ENCODE results near the gene RCE1.
A peak's percentile ranks its signal among the peaks of the same experiment; 100 is the strongest.

Gene RCE1

GRCh38 chr11:66879000-66879399 is 35.8 kb downstream of the RCE1 start:
- no peak for TF ChIP-seq CTCF (IDR thresholded peaks at IDR 0.05)

GRCh38 chr11:66879583-66879982 is 36.3 kb downstream of the RCE1 start:
- TF ChIP-seq CTCF (IDR thresholded peaks at IDR 0.05) = no peak

GRCh38 chr11:66879999-66880398 is 36.8 kb downstream of the RCE1 start:
- TF ChIP-seq CTCF (IDR thresholded peaks at IDR 0.05) = no peak

GRCh38 chr11:66880496-66881450 is 37.5 kb downstream of the RCE1 start:
- TF ChIP-seq CTCF (IDR thresholded peaks at IDR 0.05) = no peak

- TF ChIP-seq CTCF (IDR thresholded peaks at IDR 0.05) = peak; percentile 11; the same call in 1 of the 2 replicates
Measured at GRCh38 chr11:66881451-66881835, 38.2 kb downstream of the RCE1 start.

- TF ChIP-seq CTCF (IDR thresholded peaks at IDR 0.05) = no peak
Measured at GRCh38 chr11:66881927-66882452, 38.7 kb downstream of the RCE1 start.

GRCh38 chr11:66882561-66883015 is 39.3 kb downstream of the RCE1 start:
- TF ChIP-seq CTCF (IDR thresholded peaks at IDR 0.05) = no peak
